ENCODE measurements around the gene HCN2. TPM values are rescaled to one million over a fixed set of nuclear protein-coding genes. Genes with fewer than 3 reads are reported as not detected.

The HCN2 gene
- total RNA-seq, 1 experiment from 2014 or later, result 13.1 TPM

DNA sequence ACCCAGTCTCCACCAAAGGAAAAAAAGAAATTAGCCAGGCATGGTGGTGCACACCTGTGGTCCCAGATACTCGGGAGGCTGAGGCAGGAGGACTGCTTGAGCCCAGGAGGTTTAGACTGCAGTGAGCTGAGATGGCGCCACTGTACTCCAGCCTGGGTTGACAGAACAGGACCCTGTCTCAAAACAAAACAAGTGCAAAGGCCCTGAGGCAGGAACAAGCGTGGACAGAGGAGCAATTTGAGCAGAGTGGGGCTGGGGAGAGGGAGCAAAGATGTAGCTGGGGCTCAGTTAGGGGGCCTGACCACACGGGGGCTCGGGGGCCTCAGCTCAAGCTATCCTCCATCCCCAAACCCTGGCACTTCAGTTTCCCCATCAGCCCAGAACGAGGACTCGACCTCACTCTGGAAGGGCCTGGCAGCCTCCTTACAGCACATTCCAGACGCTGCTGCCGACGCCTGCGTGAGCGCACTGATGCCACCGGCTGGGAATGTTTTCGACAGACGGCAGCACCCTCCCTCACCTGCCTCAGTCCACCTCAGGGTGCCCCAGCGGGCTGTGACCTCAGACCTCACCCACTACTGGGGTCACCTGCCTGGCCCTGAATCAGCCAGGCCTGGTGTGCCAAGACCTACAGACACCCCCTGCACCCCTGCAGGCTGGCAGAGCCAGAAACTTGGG lies 45.4 kb downstream of the HCN2 start:
- no TSS peak for BruUV-seq (replicated peaks)
- intact Hi-C loops (cut with micrococcal nuclease; ENCODE audit: unreplicated experiment), result no loop called here
- Histone ChIP-seq H3K4me1 (ENCODE audit: insufficient read depth, low read length, poor library complexity, severe bottlenecking) (no peaks in the 10 kb centered on the region), H3K4me3 (ENCODE audit: low read depth, low read length, poor library complexity, severe bottlenecking) (no peak overlapping the region), H3K9me3 (ENCODE audit: low read depth, low read length, poor library complexity, severe bottlenecking) (no peaks in the 10 kb centered on the region), H3K27ac (ENCODE audit: low read depth, low read length, poor library complexity, severe bottlenecking) (no peak overlapping the region), H3K27me3 (replicated peaks; ENCODE audit: insufficient read depth, low read depth, low read length, poor library complexity) (no peaks in the 10 kb centered on the region), H3K36me3 (ENCODE audit: insufficient read depth, low read length, poor library complexity, severe bottlenecking) (peaks cover 11% of the 10 kb centered on the region)
- POLR2A ChIA-PET (ENCODE audit: low non-redundant PET), result no interaction called here
- CTCF ChIA-PET, result no interaction called here
- DNase-seq (ENCODE audit: low spot score), result no peak
- TF ChIP-seq, protein P1, sequence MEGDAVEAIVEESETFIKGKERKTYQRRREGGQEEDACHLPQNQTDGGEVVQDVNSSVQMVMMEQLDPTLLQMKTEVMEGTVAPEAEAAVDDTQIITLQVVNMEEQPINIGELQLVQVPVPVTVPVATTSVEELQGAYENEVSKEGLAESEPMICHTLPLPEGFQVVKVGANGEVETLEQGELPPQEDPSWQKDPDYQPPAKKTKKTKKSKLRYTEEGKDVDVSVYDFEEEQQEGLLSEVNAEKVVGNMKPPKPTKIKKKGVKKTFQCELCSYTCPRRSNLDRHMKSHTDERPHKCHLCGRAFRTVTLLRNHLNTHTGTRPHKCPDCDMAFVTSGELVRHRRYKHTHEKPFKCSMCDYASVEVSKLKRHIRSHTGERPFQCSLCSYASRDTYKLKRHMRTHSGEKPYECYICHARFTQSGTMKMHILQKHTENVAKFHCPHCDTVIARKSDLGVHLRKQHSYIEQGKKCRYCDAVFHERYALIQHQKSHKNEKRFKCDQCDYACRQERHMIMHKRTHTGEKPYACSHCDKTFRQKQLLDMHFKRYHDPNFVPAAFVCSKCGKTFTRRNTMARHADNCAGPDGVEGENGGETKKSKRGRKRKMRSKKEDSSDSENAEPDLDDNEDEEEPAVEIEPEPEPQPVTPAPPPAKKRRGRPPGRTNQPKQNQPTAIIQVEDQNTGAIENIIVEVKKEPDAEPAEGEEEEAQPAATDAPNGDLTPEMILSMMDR (conservative IDR thresholded peaks at IDR 0.05; ENCODE audit: low read depth, low read length), result no peak
- no peak for TF ChIP-seq EZH2 (IDR thresholded peaks at IDR 0.05; ENCODE audit: borderline replicate concordance, low read depth, low read length, poor library complexity, severe bottlenecking)

DNA sequence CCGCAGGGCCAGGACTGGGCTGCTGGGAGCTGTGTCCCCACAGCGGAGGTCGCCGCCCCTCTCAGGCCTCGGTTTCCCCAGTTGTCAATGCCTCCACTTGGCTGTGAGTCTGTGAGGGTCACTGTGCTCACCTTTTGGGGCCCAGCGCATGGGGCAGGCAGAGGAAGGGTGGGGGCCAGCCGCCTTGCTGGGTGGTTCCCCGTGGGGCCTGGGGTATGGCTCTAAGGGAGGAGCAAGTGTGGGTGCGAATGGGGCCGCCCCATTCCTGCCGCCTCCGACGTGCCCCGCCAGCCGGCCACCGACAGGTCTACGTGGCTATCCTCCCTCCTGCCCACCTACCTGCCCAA lies 49.2 kb downstream of the HCN2 start:
- Histone ChIP-seq H3K9me3 (ENCODE audit: low read depth, low read length, poor library complexity, severe bottlenecking) (no peaks in the 10 kb centered on the region), H3K27me3 (replicated peaks; ENCODE audit: insufficient read depth, low read depth, low read length, poor library complexity) (no peaks in the 10 kb centered on the region), H3K4me3 (ENCODE audit: low read depth, low read length, poor library complexity, severe bottlenecking) (peak overlapping the region; percentile 53), H3K27ac (ENCODE audit: low read depth, low read length, poor library complexity, severe bottlenecking) (no peak overlapping the region), H3K4me1 (ENCODE audit: insufficient read depth, low read length, poor library complexity, severe bottlenecking) (no peaks in the 10 kb centered on the region), H3K36me3 (ENCODE audit: insufficient read depth, low read length, poor library complexity, severe bottlenecking) (no peaks in the 10 kb centered on the region)
- intact Hi-C loops (cut with micrococcal nuclease; ENCODE audit: unreplicated experiment), result no loop called here
- no peak for TF ChIP-seq EZH2 (IDR thresholded peaks at IDR 0.05; ENCODE audit: borderline replicate concordance, low read depth, low read length, poor library complexity, severe bottlenecking)
- TF ChIP-seq, protein P1 (conservative IDR thresholded peaks at IDR 0.05; ENCODE audit: low read depth, low read length), result no peak
- ChIA-PET CTCF (no interaction called here), POLR2A (ENCODE audit: low non-redundant PET) (no interaction called here)
- DNase-seq (ENCODE audit: low spot score), result no peak
- BruUV-seq (replicated peaks), result no TSS peak

DNA sequence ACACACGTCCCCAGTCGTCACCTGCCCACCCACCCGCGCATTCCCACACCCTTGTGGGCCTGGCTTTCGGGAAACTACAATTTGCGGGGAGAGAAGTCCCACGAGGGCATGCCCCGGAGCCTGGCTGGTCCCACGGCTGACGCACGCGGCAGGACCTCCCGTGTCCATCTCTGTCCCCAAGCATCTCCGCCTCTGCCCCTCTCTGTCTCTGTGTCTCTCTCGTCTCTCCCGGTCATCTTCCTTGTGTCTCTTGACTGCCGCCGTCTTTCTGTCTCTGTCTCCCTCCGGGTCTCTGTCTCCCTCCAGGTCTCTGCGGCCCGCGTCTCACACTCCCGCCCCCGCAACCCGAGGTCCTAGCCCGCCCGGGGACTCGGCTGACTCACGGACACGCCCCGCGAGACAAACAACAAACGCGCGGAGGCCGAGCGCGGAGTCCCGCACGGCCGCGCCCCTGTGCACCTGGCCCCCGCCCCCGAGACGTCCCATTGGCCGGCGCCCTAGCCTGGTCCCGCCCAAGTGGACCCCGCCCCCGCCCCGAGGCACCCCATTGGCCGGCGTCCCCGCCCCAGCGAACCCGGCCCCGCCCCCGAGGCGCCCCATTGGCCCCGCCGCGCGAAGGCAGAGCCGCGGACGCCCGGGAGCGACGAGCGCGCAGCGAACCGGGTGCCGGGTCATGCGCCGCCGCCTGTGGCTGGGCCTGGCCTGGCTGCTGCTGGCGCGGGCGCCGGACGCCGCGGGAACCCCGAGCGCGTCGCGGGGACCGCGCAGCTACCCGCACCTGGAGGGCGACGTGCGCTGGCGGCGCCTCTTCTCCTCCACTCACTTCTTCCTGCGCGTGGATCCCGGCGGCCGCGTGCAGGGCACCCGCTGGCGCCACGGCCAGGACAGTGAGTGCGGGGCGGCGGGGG lies 49.8 kb downstream of the HCN2 start, which contains the start of gene FGF22:
TSS of gene FGF22 (plus strand) at position 627 of the 908 bp plus-strand sequence. CDS start at position 674, 47 bp downstream.
- Histone ChIP-seq H3K4me3 (ENCODE audit: low read depth, low read length, poor library complexity, severe bottlenecking) (peak within 1 kb of the TSS; percentile 53), H3K9me3 (ENCODE audit: low read depth, low read length, poor library complexity, severe bottlenecking) (no peaks in the 10 kb centered on the region), H3K36me3 (ENCODE audit: insufficient read depth, low read length, poor library complexity, severe bottlenecking) (no peaks in the 10 kb centered on the region), H3K4me1 (ENCODE audit: insufficient read depth, low read length, poor library complexity, severe bottlenecking) (no peaks in the 10 kb centered on the region), H3K27ac (ENCODE audit: low read depth, low read length, poor library complexity, severe bottlenecking) (no peak within 1 kb of the TSS), H3K27me3 (replicated peaks; ENCODE audit: insufficient read depth, low read depth, low read length, poor library complexity) (no peaks in the 10 kb centered on the region)
- CTCF ChIA-PET, result no interaction called here
- intact Hi-C loops (cut with micrococcal nuclease; ENCODE audit: unreplicated experiment), result no loop called here
- TF ChIP-seq EZH2 (IDR thresholded peaks at IDR 0.05; ENCODE audit: borderline replicate concordance, low read depth, low read length, poor library complexity, severe bottlenecking), result no peak
- TF ChIP-seq, protein P1 (conservative IDR thresholded peaks at IDR 0.05; ENCODE audit: low read depth, low read length), result no peak
- POLR2A ChIA-PET (ENCODE audit: low non-redundant PET), result no interaction called here
- BruUV-seq (replicated peaks), result no TSS peak
- DNase-seq (ENCODE audit: low spot score), result peak; percentile 94

Measured in A673 (cell line).